NCI-H510A (cell line): ENCODE measurements around the gene ZNF408.

Source experiments
- DNase-seq: peaks from one replicate; lab custom pipeline; 2025; lab: John Stamatoyannopoulos, UW

The ZNF408 gene

GRCh38 chr11:46676436-46677158, 24.2 kb upstream of the ZNF408 start:
- no peak for DNase-seq

- no peak for DNase-seq
Measured at GRCh38 chr11:46677169-46677568, 23.7 kb upstream of the ZNF408 start.

- DNase-seq: no peak
Measured at GRCh38 chr11:46677991-46678740, 22.7 kb upstream of the ZNF408 start.

- DNase-seq: no peak
Measured at GRCh38 chr11:46678741-46679130, 22.1 kb upstream of the ZNF408 start.

GRCh38 chr11:46679241-46680163, 21.3 kb upstream of the ZNF408 start:
- DNase-seq: no peak

- DNase-seq: no peak
Measured at GRCh38 chr11:46680164-46680760, 20.6 kb upstream of the ZNF408 start.

- no peak for DNase-seq
Measured at GRCh38 chr11:46680815-46681214, 20.0 kb upstream of the ZNF408 start.

GRCh38 chr11:46681814-46682213, 19.0 kb upstream of the ZNF408 start:
- DNase-seq: no peak

GRCh38 chr11:46682773-46683752, 17.8 kb upstream of the ZNF408 start:
- DNase-seq: no peak

GRCh38 chr11:46684367-46684766, 16.5 kb upstream of the ZNF408 start:
- no peak for DNase-seq

GRCh38 chr11:46686886-46687795, 13.7 kb upstream of the ZNF408 start:
- no peak for DNase-seq

- DNase-seq: no peak
Measured at GRCh38 chr11:46690702-46691101, 10.1 kb upstream of the ZNF408 start.

- no peak for DNase-seq
Measured at GRCh38 chr11:46692450-46692849, 8.4 kb upstream of the ZNF408 start.

- no peak for DNase-seq
Measured at GRCh38 chr11:46693597-46694012, 7.2 kb upstream of the ZNF408 start.

GRCh38 chr11:46694072-46694471, 6.8 kb upstream of the ZNF408 start:
- no peak for DNase-seq

- DNase-seq: no peak
Measured at GRCh38 chr11:46694607-46695006, 6.2 kb upstream of the ZNF408 start.

- DNase-seq: no peak
Measured at GRCh38 chr11:46695345-46696211, 5.3 kb upstream of the ZNF408 start.

GRCh38 chr11:46696212-46696558, 4.6 kb upstream of the ZNF408 start:
- DNase-seq: no peak

- no peak for DNase-seq
Measured at GRCh38 chr11:46697303-46697702, 3.5 kb upstream of the ZNF408 start.
